HEK293 (cell line): ENCODE results near the gene KCNJ8.

Source experiments
- GLI2 ChIP-seq: fragments of 450-650 bp; formaldehyde crosslinking; IDR thresholded peaks from 2 replicates; pipeline ENCODE4; 2017; ENCODE audit warnings: missing biosample characterization, missing genetic modification characterization, low read depth, borderline replicate concordance
- KLF9 ChIP-seq: fragments of 450-650 bp; formaldehyde crosslinking; IDR thresholded peaks from 2 replicates; pipeline ENCODE4 v1.5.1; 2016; ENCODE audit warnings: missing biosample characterization, missing genetic modification characterization, low read depth
- PBX3 ChIP-seq: sonication (generic); formaldehyde crosslinking; IDR thresholded peaks from 2 replicates; pipeline ENCODE4 v1.8.1; 2022; ENCODE audit warnings: mild to moderate bottlenecking, moderate library complexity, missing genetic modification reagents
- ZBTB44 ChIP-seq: fragments of 450-650 bp; IDR thresholded peaks from 2 replicates; pipeline ENCODE4 v1.5.1; 2018; ENCODE audit warnings: missing biosample characterization, mild to moderate bottlenecking, missing genetic modification characterization
- ZNF529 ChIP-seq: fragments of 450-650 bp; formaldehyde crosslinking; IDR thresholded peaks from 2 replicates; pipeline ENCODE4 v1.5.1; 2017; ENCODE audit warnings: missing genetic modification characterization, missing biosample characterization; ENCODE audit not compliant: insufficient replicate concordance
- ZNF530 ChIP-seq: fragments of 450-650 bp; formaldehyde crosslinking; IDR thresholded peaks from 2 replicates; pipeline ENCODE4 v1.5.1; 2016; ENCODE audit warnings: low read depth, missing biosample characterization, missing genetic modification characterization
- ZNF776 ChIP-seq: fragments of 450-650 bp; formaldehyde crosslinking; IDR thresholded peaks from 2 replicates; pipeline ENCODE4 v1.5.0; 2017; ENCODE audit warnings: missing biosample characterization, missing genetic modification characterization, borderline replicate concordance
- TF ChIP-seq, protein P1 (sequence below): fragments of 450-650 bp; formaldehyde crosslinking; IDR thresholded peaks from 2 replicates; pipeline ENCODE4 v1.5.1; 2016; ENCODE audit warnings: missing biosample characterization, missing genetic modification characterization
- TF ChIP-seq, protein P2 (sequence below): fragments of 450-650 bp; formaldehyde crosslinking; IDR thresholded peaks from 2 replicates; pipeline ENCODE4 v1.5.1; 2016; ENCODE audit warnings: missing biosample characterization, missing genetic modification characterization
- TF ChIP-seq, protein P3 (sequence below): fragments of 450-650 bp; formaldehyde crosslinking; IDR thresholded peaks from 2 replicates; pipeline ENCODE4 v1.5.1; 2017; ENCODE audit warnings: missing biosample characterization, missing genetic modification characterization

GRCh38 chr12:21757735-21758134 is 16.8 kb downstream of the KCNJ8 start:
- TF ChIP-seq, protein P1, sequence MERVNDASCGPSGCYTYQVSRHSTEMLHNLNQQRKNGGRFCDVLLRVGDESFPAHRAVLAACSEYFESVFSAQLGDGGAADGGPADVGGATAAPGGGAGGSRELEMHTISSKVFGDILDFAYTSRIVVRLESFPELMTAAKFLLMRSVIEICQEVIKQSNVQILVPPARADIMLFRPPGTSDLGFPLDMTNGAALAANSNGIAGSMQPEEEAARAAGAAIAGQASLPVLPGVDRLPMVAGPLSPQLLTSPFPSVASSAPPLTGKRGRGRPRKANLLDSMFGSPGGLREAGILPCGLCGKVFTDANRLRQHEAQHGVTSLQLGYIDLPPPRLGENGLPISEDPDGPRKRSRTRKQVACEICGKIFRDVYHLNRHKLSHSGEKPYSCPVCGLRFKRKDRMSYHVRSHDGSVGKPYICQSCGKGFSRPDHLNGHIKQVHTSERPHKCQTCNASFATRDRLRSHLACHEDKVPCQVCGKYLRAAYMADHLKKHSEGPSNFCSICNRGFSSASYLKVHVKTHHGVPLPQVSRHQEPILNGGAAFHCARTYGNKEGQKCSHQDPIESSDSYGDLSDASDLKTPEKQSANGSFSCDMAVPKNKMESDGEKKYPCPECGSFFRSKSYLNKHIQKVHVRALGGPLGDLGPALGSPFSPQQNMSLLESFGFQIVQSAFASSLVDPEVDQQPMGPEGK (tag by site-specific recombination), result no peak
- TF ChIP-seq, protein P2, sequence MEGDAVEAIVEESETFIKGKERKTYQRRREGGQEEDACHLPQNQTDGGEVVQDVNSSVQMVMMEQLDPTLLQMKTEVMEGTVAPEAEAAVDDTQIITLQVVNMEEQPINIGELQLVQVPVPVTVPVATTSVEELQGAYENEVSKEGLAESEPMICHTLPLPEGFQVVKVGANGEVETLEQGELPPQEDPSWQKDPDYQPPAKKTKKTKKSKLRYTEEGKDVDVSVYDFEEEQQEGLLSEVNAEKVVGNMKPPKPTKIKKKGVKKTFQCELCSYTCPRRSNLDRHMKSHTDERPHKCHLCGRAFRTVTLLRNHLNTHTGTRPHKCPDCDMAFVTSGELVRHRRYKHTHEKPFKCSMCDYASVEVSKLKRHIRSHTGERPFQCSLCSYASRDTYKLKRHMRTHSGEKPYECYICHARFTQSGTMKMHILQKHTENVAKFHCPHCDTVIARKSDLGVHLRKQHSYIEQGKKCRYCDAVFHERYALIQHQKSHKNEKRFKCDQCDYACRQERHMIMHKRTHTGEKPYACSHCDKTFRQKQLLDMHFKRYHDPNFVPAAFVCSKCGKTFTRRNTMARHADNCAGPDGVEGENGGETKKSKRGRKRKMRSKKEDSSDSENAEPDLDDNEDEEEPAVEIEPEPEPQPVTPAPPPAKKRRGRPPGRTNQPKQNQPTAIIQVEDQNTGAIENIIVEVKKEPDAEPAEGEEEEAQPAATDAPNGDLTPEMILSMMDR, result no peak
- TF ChIP-seq ZNF776 (tag by site-specific recombination) (no peak), GLI2 (tag by site-specific recombination) (no peak), ZNF529 (tag by site-specific recombination) (no peak), ZBTB44 (no peak), ZNF530 (tag by site-specific recombination) (no peak), PBX3 (CRISPR knock-in tag) (no peak), KLF9 (tag by site-specific recombination) (no peak)
- TF ChIP-seq, protein P3, sequence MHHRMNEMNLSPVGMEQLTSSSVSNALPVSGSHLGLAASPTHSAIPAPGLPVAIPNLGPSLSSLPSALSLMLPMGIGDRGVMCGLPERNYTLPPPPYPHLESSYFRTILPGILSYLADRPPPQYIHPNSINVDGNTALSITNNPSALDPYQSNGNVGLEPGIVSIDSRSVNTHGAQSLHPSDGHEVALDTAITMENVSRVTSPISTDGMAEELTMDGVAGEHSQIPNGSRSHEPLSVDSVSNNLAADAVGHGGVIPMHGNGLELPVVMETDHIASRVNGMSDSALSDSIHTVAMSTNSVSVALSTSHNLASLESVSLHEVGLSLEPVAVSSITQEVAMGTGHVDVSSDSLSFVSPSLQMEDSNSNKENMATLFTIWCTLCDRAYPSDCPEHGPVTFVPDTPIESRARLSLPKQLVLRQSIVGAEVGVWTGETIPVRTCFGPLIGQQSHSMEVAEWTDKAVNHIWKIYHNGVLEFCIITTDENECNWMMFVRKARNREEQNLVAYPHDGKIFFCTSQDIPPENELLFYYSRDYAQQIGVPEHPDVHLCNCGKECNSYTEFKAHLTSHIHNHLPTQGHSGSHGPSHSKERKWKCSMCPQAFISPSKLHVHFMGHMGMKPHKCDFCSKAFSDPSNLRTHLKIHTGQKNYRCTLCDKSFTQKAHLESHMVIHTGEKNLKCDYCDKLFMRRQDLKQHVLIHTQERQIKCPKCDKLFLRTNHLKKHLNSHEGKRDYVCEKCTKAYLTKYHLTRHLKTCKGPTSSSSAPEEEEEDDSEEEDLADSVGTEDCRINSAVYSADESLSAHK (tag by site-specific recombination), result no peak
